GM12874 (cell line): ENCODE data around the gene RAB11A.
A peak's percentile ranks its signal among the peaks of the same experiment; 100 is the strongest.

Source experiments
- TF ChIP-seq, protein P1 (sequence below): IDR thresholded peaks from 2 replicates; pipeline ENCODE4 v1.5.1; 2011; ENCODE audit warnings: low read depth, mild to moderate bottlenecking, control low read depth, low read length, moderate library complexity; ENCODE audit not compliant: insufficient read depth

The RAB11A gene

DNA sequence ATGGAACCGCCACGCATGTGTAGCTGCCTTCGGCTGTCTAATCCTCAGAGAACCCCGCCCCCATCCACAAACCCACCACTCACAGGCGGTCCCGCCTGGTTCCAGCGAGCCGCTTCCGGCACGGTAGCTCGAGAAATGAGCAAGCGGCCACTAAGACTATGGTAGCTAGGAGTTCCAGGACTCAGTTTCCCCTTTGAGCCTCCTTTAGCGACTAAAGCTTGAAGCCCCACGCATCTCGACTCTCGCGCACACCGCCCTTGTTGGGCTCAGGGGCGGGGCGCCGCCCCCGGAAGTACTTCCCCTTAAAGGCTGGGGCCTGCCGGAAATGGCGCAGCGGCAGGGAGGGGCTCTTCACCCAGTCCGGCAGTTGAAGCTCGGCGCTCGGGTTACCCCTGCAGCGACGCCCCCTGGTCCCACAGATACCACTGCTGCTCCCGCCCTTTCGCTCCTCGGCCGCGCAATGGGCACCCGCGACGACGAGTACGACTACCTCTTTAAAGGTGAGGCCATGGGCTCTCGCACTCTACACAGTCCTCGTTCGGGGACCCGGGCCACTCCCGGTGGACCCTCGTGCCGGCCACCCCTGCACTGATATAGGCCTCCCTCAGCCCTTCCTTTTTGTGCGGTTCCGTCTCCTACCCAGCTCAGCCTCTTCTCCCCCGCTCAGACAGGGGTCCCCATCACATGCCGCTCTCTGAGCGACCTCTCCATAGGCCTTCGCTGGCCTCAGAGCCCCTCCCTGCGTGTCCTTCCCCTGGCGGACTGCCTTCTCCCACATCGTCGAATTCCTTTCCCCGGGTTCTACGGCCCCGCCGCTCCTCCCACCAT, at the start of gene RAB11A:
RAB11A (plus strand) TSS at position 366 of the 828 bp plus-strand sequence; CDS start at position 461, 95 bp downstream.
- TF ChIP-seq, protein P1, sequence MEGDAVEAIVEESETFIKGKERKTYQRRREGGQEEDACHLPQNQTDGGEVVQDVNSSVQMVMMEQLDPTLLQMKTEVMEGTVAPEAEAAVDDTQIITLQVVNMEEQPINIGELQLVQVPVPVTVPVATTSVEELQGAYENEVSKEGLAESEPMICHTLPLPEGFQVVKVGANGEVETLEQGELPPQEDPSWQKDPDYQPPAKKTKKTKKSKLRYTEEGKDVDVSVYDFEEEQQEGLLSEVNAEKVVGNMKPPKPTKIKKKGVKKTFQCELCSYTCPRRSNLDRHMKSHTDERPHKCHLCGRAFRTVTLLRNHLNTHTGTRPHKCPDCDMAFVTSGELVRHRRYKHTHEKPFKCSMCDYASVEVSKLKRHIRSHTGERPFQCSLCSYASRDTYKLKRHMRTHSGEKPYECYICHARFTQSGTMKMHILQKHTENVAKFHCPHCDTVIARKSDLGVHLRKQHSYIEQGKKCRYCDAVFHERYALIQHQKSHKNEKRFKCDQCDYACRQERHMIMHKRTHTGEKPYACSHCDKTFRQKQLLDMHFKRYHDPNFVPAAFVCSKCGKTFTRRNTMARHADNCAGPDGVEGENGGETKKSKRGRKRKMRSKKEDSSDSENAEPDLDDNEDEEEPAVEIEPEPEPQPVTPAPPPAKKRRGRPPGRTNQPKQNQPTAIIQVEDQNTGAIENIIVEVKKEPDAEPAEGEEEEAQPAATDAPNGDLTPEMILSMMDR: peak; percentile 57

DNA sequence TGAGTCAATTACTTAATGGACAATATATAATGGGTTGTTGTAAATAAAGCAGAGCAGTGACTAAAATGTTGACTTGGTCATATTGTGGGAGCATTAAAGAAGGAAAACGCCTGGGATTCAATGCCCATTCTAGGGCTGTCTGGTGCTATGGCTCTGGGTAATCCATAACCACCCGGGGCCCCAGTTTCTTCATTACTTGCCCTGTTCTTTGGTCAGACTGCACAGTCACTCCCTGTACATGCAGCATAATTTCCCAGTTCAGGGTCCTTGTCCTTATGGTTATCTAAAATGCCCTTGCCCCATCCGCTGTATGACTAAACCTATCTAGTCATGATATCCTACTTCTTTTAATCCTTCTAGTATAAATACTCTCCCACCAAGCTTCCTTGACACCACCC, 49.7 kb upstream of the RAB11A start:
- TF ChIP-seq, protein P1: no peak

DNA sequence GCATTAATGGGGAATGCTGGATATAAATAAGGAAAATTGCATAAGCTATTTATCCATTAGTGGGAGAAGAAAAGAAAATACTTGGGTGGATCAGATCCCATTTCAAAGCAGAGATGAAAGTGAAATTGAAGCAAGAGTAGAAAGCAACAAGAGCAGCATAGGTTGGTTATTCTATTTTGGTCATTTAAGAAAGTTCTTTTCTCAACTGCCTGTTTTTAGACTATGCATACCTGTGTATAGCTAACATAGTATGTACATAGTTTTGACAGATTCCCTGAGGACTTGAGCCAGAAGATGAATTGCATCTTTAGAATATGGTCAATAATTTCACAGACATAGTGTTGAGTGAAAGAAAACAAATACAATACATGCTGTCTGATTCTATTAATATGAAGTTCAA, 48.2 kb upstream of the RAB11A start:
- TF ChIP-seq, protein P1: no peak

DNA sequence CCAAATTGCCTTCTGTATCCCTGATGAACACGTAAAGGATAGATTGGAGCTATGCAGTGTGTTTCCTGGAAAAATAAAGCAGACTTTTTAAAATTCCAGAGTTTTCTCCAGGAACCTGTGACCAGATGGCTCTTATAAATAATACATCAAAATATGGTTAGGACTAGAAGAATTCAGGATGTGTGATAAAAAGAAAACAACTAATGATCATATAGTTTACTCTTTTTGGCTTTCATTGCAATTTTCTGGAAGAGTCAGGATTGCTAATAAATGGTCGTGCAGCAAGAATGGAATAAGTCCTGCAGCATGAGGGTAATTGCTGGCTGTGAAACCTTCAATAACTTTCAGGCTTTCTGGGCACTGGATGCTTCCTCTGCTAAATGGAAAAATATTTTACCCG, 47.0 kb upstream of the RAB11A start:
- TF ChIP-seq, protein P1: no peak

DNA sequence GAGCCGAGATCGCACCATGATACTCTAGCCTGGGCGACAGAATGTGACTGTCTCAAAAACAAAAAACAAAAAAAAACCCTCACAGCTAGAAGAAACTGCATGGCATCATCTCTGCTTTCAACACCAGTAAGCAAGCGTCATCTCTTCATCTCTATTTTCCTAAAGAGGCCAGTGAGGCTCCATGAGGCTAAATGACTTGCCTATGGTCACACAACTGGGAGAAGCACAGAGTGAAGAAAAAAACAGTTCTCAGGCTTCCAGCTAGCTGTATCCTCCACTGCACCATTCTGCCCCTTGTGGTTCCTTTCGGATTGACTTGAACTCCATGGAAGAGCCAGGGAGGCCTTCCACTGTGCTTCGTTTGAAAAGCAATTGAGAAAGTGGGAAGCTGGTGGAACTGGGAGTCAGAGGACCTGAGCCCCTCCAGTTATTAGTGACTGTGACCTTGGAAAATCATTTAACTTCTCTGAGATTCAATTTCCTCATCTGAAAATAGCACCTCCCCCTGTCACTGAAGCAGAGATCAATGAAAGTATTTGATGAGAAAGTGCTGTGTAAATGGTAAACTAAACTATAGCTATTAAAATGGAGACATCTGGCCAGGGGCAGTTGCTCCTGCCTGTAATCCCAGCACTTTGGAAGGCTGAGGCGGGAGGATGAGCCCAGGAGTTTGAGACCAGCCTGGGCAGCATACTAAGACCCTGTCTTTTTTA, 45.1 kb upstream of the RAB11A start:
- TF ChIP-seq, protein P1: peak; percentile 62

DNA sequence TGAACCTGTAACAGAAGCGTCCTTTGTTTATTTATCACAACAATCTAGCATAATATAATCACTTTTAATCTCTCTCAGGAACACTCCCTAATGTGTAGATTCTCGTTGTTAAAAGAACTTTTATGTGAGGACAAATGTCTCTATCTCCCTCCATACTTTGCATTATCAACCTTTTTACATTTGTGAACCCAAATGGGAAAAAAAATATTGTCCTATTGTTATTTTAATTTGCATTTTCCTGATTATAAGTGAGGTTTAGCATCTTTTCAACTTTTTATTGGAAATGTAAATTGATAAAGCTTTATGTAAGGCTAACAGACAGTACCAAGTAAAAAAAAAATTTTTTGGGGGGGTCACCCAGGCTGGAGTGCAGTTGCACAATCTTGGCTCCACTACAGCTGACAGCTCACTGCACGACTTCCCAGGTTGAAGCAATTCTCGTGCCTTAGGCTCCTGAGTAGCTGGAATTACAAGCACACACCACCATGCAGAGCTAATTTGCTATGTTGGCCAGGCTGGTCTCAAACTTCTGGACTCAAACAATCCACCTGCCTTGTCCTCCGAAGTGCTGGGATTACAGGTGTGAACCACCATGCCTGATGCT, 44.2 kb upstream of the RAB11A start:
- TF ChIP-seq, protein P1: no peak

DNA sequence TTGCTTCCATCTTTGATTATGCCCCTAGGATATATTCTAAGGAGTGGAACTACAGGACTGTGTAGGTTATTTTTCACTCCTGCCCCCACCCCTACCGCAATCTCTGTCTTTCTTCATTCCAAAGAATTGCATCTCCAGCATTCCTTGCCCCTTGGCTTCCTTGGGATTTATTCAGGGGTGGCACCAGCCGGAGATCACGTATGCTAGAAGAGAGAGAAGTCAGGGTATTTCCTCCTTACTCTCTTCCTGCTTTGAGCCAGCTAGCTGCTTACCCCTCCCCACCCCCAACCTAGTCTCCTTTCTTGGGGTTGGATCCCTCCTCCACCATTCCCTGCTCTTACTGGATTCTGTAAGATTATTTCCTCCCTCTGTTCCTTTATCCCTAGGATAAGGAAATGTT, 42.2 kb upstream of the RAB11A start:
- TF ChIP-seq, protein P1: no peak
